ENCODE measurements around the gene CHPT1. TPM values are rescaled to one million over a fixed set of nuclear protein-coding genes. Genes with fewer than 3 reads are reported as not detected.
"Not testable (repeated sequence)": the region's sequence is repeated elsewhere in the genome, so short reads cannot be mapped to it uniquely, and the experiment has no call there.

CHPT1 gene
- total RNA-seq, 1 experiment from 2014 or later, result 27.8 TPM

- Histone ChIP-seq H3K27me3 (ENCODE audit: control insufficient read depth, insufficient read depth, low read length) (no peaks in the 10 kb centered on the region), H3K4me3 (ENCODE audit: insufficient read depth, low read depth, low read length) (no peak overlapping the region), H3K36me3 (replicated peaks; ENCODE audit: control insufficient read depth, insufficient read depth, low read length) (no peaks in the 10 kb centered on the region)
- DNase-seq, result no peak
Measured at GRCh38 chr12:101671157-101671791, 26.2 kb upstream of the CHPT1 start.

DNA sequence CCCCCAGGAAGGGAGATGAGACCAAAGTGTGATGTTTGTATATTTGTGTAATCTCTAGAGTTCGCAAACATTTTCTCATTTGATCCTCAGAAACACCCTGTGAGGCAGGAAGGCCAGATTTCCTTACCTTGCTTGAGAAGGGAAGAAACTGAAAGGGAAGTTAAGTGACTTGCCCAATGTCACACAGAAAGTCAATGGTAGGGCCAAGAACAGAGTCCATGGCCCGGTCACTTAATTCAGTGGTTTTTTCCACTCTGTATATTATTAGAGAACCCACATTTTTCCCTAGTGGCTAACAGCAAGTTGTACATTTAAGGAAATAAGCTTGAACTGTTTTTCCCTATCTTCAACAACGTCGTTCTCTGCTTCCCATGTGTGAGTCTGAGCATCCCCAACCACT lies 25.6 kb upstream of the CHPT1 start:
- Histone ChIP-seq H3K27me3 (ENCODE audit: control insufficient read depth, insufficient read depth, low read length) (no peaks in the 10 kb centered on the region), H3K4me3 (ENCODE audit: insufficient read depth, low read depth, low read length) (no peak overlapping the region), H3K36me3 (replicated peaks; ENCODE audit: control insufficient read depth, insufficient read depth, low read length) (no peaks in the 10 kb centered on the region)
- no peak for DNase-seq

- Histone ChIP-seq H3K36me3 (replicated peaks; ENCODE audit: control insufficient read depth, insufficient read depth, low read length) (no peaks in the 10 kb centered on the region), H3K27me3 (ENCODE audit: control insufficient read depth, insufficient read depth, low read length) (no peaks in the 10 kb centered on the region), H3K4me3 (ENCODE audit: insufficient read depth, low read depth, low read length) (no peak overlapping the region)
- DNase-seq, result no peak
Measured at GRCh38 chr12:101675555-101675954, 21.9 kb upstream of the CHPT1 start.

DNA sequence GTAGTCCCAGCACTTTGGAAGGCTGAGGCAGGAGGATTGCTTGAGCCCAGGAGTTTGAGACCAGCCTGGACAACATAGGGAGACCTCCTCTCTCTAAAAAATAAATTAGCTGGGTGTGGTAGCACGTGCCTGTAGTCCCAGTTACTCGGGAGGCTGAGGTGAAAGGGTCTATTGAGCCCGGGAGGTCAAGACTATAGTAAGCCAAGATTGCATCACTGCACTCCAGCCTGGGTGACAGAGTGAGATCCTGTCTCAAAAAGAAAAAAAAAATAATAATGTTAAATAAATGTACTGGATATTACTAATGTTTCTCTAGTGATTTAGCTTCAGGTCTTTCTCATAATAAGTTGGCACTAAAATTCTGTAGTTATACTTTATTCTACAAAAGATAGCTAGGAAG lies 20.9 kb upstream of the CHPT1 start:
- not testable (repeated sequence) for H3K36me3 ChIP-seq (replicated peaks; ENCODE audit: control insufficient read depth, insufficient read depth, low read length); H3K4me3 ChIP-seq (ENCODE audit: insufficient read depth, low read depth, low read length); DNase-seq; H3K27me3 ChIP-seq (ENCODE audit: control insufficient read depth, insufficient read depth, low read length)

DNA sequence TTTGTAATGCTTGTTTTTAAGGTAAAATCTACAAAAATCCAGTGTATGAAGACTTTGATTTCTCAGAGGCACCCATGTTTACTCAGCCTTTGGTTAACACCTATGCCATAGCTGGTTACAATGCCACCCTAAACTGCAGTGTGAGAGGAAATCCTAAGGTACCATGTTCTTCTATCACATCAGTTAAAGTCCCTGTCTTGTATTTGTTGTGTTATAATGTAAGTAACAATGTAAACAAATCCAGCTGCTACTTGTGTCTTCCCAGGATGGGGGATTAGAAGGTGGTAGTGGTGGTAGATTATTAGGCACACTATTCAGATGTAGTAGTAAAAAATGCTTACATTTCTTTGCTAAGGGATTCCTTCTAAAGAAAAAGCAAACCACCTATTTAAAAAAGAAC lies 19.4 kb upstream of the CHPT1 start:
- H3K36me3 ChIP-seq (replicated peaks; ENCODE audit: control insufficient read depth, insufficient read depth, low read length), result no peaks in the 10 kb centered on the region
- no peaks in the 10 kb centered on the region for H3K27me3 ChIP-seq (ENCODE audit: control insufficient read depth, insufficient read depth, low read length)
- no peak overlapping the region for H3K4me3 ChIP-seq (ENCODE audit: insufficient read depth, low read depth, low read length)
- DNase-seq, result no peak

- no peaks in the 10 kb centered on the region for H3K27me3 ChIP-seq (ENCODE audit: control insufficient read depth, insufficient read depth, low read length)
- H3K36me3 ChIP-seq (replicated peaks; ENCODE audit: control insufficient read depth, insufficient read depth, low read length), result no peaks in the 10 kb centered on the region
- no peak for DNase-seq
- H3K4me3 ChIP-seq (ENCODE audit: insufficient read depth, low read depth, low read length), result no peak overlapping the region
Measured at GRCh38 chr12:101680240-101680639, 17.2 kb upstream of the CHPT1 start.

DNA sequence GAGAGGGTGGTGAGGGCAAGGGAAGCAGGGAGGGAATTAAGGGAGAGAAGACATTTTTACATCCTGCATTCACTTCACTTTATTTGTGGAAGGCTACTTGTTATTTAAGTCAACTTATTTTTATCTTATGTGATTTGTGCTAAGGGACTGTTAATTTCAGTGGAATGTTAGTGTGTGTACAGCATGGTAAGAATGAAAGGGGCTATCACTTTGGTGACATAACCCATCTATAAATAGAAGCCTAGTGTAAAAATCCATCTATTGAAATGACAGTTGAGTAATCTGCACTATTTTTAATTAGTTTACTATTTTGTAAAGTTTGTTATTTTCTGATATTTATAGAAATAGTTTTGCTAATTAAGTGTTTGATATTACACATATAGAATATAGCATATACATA lies 16.8 kb upstream of the CHPT1 start:
- no peak for DNase-seq
- H3K27me3 ChIP-seq (ENCODE audit: control insufficient read depth, insufficient read depth, low read length), result no peaks in the 10 kb centered on the region
- H3K4me3 ChIP-seq (ENCODE audit: insufficient read depth, low read depth, low read length), result no peak overlapping the region
- no peaks in the 10 kb centered on the region for H3K36me3 ChIP-seq (replicated peaks; ENCODE audit: control insufficient read depth, insufficient read depth, low read length)

DNA sequence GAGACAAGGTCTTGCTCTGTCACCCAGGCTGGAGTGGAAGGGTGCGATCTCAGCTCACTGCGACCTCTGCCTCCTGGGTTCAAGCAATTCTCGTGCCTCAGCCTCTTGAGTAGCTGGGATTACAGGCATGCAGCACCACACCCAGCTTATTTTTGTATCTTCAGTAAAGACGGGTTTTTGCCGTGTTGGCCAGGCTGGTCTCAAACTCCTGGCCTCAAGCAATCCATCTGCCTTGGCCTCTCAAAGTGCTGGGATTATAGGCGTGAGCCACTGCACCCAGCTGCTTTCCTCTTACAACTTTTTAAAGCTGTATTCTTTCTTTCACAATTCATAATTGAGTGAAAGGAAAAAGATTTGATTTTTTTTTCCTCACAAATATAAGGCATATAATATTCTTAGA lies 15.8 kb upstream of the CHPT1 start:
- not testable (repeated sequence) for H3K36me3 ChIP-seq (replicated peaks; ENCODE audit: control insufficient read depth, insufficient read depth, low read length); H3K4me3 ChIP-seq (ENCODE audit: insufficient read depth, low read depth, low read length); H3K27me3 ChIP-seq (ENCODE audit: control insufficient read depth, insufficient read depth, low read length); DNase-seq

DNA sequence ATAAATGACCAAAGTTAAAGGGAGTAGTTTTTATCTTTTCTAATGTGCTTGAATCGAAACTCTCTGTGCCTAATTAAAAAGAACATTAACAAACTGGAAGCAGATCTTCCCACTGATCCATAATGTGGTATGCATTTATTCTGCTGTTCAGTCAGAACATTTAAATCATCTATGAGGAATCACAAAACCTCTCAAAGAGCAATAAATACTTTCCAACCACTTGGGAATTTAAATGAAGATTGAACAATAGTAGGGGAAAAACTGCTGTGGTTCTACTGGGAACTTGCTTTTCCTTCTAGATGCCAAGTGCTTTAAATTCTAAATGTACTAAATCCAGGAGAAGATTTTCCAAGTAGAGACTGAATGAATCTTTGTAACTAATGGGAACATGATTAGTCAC lies 12.3 kb upstream of the CHPT1 start:
- H3K4me3 ChIP-seq (ENCODE audit: insufficient read depth, low read depth, low read length), result no peak overlapping the region
- no peaks in the 10 kb centered on the region for H3K27me3 ChIP-seq (ENCODE audit: control insufficient read depth, insufficient read depth, low read length)
- no peaks in the 10 kb centered on the region for H3K36me3 ChIP-seq (replicated peaks; ENCODE audit: control insufficient read depth, insufficient read depth, low read length)
- no peak for DNase-seq

GRCh38 chr12:101686176-101686575 lies 11.3 kb upstream of the CHPT1 start:
- no peaks in the 10 kb centered on the region for H3K27me3 ChIP-seq (ENCODE audit: control insufficient read depth, insufficient read depth, low read length)
- DNase-seq, result no peak
- no peak overlapping the region for H3K4me3 ChIP-seq (ENCODE audit: insufficient read depth, low read depth, low read length)
- H3K36me3 ChIP-seq (replicated peaks; ENCODE audit: control insufficient read depth, insufficient read depth, low read length), result no peaks in the 10 kb centered on the region

- no peak for DNase-seq
- H3K36me3 ChIP-seq (replicated peaks; ENCODE audit: control insufficient read depth, insufficient read depth, low read length), result no peaks in the 10 kb centered on the region
- H3K27me3 ChIP-seq (ENCODE audit: control insufficient read depth, insufficient read depth, low read length), result no peaks in the 10 kb centered on the region; the same call in 1 of the 2 replicates
- no peak overlapping the region for H3K4me3 ChIP-seq (ENCODE audit: insufficient read depth, low read depth, low read length)
Measured at GRCh38 chr12:101690544-101691098, 6.8 kb upstream of the CHPT1 start.

- DNase-seq, result no peak
- Histone ChIP-seq H3K27me3 (ENCODE audit: control insufficient read depth, insufficient read depth, low read length) (peaks cover 5% of the 10 kb centered on the region), H3K4me3 (ENCODE audit: insufficient read depth, low read depth, low read length) (no peak overlapping the region), H3K36me3 (replicated peaks; ENCODE audit: control insufficient read depth, insufficient read depth, low read length) (no peaks in the 10 kb centered on the region)
Measured at GRCh38 chr12:101691503-101692096, 5.8 kb upstream of the CHPT1 start.

GRCh38 chr12:101694297-101694848 lies 3.1 kb upstream of the CHPT1 start:
- DNase-seq, result no peak
- no peaks in the 10 kb centered on the region for H3K36me3 ChIP-seq (replicated peaks; ENCODE audit: control insufficient read depth, insufficient read depth, low read length)
- H3K27me3 ChIP-seq (ENCODE audit: control insufficient read depth, insufficient read depth, low read length), result peaks cover 7% of the 10 kb centered on the region
- H3K4me3 ChIP-seq (ENCODE audit: insufficient read depth, low read depth, low read length), result no peak overlapping the region

DNA sequence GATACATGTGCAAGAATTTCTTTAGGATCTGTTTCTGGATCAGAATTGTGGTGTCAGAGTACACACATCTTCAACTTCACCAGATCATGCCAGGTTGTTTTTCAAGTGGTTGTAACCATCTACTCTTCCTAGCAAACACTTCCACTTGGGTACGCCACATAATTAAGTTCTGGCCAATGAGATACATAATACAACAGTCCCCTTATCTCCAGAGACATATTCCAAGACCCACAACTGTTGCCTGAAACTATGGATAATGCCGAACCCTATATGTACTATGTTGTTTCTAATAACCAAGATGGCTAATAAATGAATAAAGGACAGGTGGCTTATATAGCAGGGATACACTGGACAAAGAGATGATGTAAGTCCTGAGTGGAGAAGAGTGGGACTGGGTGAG lies 2.5 kb upstream of the CHPT1 start:
- Histone ChIP-seq H3K4me3 (ENCODE audit: insufficient read depth, low read depth, low read length) (no peak overlapping the region), H3K27me3 (ENCODE audit: control insufficient read depth, insufficient read depth, low read length) (peaks cover 7% of the 10 kb centered on the region), H3K36me3 (replicated peaks; ENCODE audit: control insufficient read depth, insufficient read depth, low read length) (no peaks in the 10 kb centered on the region)
- no peak for DNase-seq

DNA sequence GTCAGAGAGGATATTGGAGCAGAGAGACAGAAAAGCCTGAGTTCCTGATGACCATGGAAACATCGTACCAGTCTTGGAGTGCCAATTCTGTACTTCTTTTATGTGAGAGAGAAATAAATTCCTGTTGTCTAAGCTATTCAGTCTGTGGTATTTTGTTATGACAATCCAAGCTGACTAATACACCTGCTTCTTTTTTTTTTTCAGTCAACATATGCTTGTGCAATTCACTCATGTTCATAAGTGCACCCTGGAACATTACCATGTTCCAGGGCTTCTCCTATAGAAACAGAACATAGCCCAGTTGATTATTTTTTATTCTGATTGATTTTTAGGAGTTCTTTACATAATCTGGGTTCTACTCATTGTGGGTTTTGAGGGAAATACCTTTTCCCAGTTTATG lies 1.7 kb upstream of the CHPT1 start:
- peaks cover 7% of the 10 kb centered on the region for H3K27me3 ChIP-seq (ENCODE audit: control insufficient read depth, insufficient read depth, low read length)
- DNase-seq, result no peak
- no peak overlapping the region for H3K4me3 ChIP-seq (ENCODE audit: insufficient read depth, low read depth, low read length)
- H3K36me3 ChIP-seq (replicated peaks; ENCODE audit: control insufficient read depth, insufficient read depth, low read length), result no peaks in the 10 kb centered on the region

Data from H7 (cell line).